A549 (cell line): ENCODE data around the gene CELSR1.

Source experiments
- EP300 ChIP-seq, 2 experiments: fragments of >200 bp; sonication (Bioruptor Twin); formaldehyde crosslinking; IDR thresholded peaks; 2 replicates in 1 of 2; 3 replicates in 1 of 2; pipeline ENCODE4 v1.6.1; 2016 to 2017
- FOSB ChIP-seq: fragments of 250-450 bp; sonication (Bioruptor Pico); IDR thresholded peaks from 2 replicates; pipeline ENCODE4 v1.5.0; 2020; ENCODE audit warnings: mild to moderate bottlenecking, moderate library complexity
- JUN ChIP-seq, 2 experiments: fragments of >200 bp; sonication (Bioruptor Twin); formaldehyde crosslinking; IDR thresholded peaks; 2 replicates in 1 of 2; 3 replicates in 1 of 2; pipeline ENCODE4 v1.6.1; 2016 to 2017
- KDM1A ChIP-seq: fragments of 200-600 bp; sonication (generic); IDR thresholded peaks from 2 replicates; pipeline ENCODE4 v1.6.1; 2016; ENCODE audit warnings: low read depth, mild to moderate bottlenecking
- KDM5A ChIP-seq: fragments of 200-600 bp; sonication (generic); IDR thresholded peaks from 2 replicates; pipeline ENCODE4 v1.6.1; 2016; ENCODE audit warnings: antibody characterized with exemption, mild to moderate bottlenecking
- MAFK ChIP-seq: fragments of 450-650 bp; IDR thresholded peaks from 2 replicates; pipeline ENCODE4 v1.6.1; 2014; ENCODE audit not compliant: partially characterized antibody
- MAZ ChIP-seq: fragments of 150-350 bp; IDR thresholded peaks from 2 replicates; pipeline ENCODE4 v1.6.1; 2014; ENCODE audit warnings: antibody characterized with exemption, low read depth, low read length, borderline replicate concordance
- POLR2A ChIP-seq: IDR thresholded peaks from 2 replicates; pipeline ENCODE4 v1.6.1; 2012; ENCODE audit warnings: mild to moderate bottlenecking, low read length
- SREBF2 ChIP-seq: fragments of 450-650 bp; IDR thresholded peaks from 2 replicates; pipeline ENCODE4 v1.6.1; 2014; ENCODE audit warnings: mild to moderate bottlenecking, moderate library complexity
- TF ChIP-seq, protein P1 (sequence below): fragments of >200 bp; sonication (Bioruptor Twin); formaldehyde crosslinking; IDR thresholded peaks from 3 replicates; pipeline ENCODE4 v1.5.1; 2016

DNA sequence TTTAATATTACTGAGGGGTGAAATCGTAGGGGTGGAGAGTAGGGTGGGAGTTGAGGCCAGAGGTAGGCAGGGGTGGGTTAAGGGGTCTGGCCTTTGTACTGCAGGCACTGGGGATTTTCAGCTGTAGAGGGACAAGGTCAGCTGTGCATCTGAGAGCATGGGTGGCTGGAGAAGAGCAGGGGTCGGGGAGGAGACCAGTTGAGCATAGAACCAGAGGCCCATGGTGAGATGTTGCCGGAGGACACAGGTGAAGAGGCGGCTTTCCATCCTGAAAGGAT lies 12.1 kb upstream of the CELSR1 start:
- no peak for TF ChIP-seq KDM1A
- TF ChIP-seq, protein P1, sequence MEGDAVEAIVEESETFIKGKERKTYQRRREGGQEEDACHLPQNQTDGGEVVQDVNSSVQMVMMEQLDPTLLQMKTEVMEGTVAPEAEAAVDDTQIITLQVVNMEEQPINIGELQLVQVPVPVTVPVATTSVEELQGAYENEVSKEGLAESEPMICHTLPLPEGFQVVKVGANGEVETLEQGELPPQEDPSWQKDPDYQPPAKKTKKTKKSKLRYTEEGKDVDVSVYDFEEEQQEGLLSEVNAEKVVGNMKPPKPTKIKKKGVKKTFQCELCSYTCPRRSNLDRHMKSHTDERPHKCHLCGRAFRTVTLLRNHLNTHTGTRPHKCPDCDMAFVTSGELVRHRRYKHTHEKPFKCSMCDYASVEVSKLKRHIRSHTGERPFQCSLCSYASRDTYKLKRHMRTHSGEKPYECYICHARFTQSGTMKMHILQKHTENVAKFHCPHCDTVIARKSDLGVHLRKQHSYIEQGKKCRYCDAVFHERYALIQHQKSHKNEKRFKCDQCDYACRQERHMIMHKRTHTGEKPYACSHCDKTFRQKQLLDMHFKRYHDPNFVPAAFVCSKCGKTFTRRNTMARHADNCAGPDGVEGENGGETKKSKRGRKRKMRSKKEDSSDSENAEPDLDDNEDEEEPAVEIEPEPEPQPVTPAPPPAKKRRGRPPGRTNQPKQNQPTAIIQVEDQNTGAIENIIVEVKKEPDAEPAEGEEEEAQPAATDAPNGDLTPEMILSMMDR = no peak
- TF ChIP-seq SREBF2 = no peak
- TF ChIP-seq EP300 (IDR thresholded peaks at IDR 0.05) = no peak
- TF ChIP-seq KDM5A = no peak
- no peak for TF ChIP-seq POLR2A
- no peak for TF ChIP-seq FOSB
- no peak for TF ChIP-seq MAZ
- TF ChIP-seq JUN (IDR thresholded peaks at IDR 0.05) = no peak
- TF ChIP-seq MAFK = no peak
